HL-60/S4 (cell line): ENCODE data around the gene OR5C1.
"Not testable (repeated sequence)": the region's sequence is repeated elsewhere in the genome, so short reads cannot be mapped to it uniquely, and the experiment has no call there.

Experiments
- in situ Hi-C: fragments of 300-500 bp; cut with MboI; formaldehyde crosslinking; loops from 2 replicates; pipeline ENCODE4 v1.14.3; 2022; ENCODE audit warnings: low sequenced_read_pairs

The OR5C1 gene

GRCh38 chr9:122809261-122809660, 20.5 kb downstream of the OR5C1 start:
- in situ Hi-C loops = loop anchor here (10.0 to 25.0 kb wide), 2 partner anchors 344 to 697 kb away; no protein-coding TSS in a partner anchor

DNA sequence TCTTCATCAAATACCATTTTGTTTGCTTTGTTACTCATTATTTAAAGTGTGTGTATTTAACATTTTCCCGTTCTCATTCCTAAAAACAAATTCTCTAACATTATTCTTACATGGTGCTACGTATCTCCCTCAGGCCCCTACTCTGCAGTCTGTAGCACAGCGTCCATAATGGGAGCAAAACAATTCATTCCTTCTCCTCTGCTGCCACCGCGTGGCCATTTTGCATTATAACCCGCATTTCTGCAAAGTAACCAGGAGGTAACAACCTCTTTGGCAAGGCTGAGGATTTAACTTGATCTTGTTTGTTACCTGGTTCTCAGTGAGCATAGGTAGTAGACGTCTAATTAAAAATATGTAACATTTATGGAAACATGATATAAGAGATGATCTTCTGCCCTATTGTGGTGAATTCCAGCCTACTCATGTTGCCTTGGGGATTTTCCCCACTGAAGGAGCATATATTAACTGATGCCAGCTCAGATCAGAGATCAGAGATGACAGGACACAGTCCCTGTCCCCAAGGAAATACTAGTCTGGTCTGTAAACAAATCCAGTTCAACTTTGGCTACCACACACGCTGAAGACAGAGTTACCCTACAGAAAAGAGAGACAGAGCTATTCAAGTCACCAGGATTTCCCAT, 21.7 kb downstream of the OR5C1 start:
- in situ Hi-C loops = loop anchor here (25.0 kb wide), 1 partner anchor 698 kb away; no protein-coding TSS in a partner anchor

GRCh38 chr9:122812736-122813135, 24.0 kb downstream of the OR5C1 start:
- in situ Hi-C loops = loop anchor here (25.0 kb wide), 1 partner anchor 700 kb away; no protein-coding TSS in a partner anchor

DNA sequence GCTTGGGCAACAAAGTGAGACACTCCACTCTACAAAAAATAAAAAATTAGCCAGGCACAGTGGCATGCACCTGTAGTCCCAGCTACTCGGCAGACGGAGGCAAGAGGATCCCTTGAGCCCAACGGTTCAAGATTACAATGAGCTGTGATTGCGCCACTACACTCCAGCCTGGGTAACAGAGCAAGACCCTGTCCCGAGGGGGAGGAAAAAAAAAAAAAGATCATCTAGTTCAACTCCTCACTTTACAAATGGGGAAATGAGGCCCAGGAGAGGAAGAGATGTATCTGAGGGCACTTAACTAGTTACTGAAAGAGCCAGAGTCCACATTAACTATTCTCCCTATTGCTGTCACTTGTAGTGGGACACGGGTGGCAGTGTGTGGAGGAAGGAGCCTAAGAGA, 25.8 kb downstream of the OR5C1 start:
- in situ Hi-C loops = loop anchor here (25.0 kb wide), 1 partner anchor 702 kb away; no protein-coding TSS in a partner anchor

DNA sequence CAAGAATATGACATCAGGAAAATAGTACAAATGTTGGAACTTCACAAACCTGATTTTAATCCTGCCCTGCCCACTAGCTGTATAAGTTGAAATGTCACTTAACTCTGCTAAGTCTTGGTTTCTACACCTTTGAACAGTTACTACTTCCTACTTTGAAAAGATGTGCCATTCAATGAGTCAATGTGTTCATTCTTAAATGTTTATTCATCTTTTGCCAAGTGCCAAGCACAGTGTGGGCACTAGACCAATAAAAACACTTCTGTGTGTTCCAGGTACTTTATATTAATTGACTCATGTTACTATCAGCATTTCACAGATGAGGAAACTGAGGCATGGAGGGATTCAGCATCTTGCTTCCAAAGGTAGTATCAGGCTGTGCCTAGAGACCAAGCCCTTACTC, 26.8 kb downstream of the OR5C1 start:
- in situ Hi-C loops = loop anchor here (25.0 kb wide), 1 partner anchor 703 kb away; no protein-coding TSS in a partner anchor

GRCh38 chr9:122816163-122816867, 27.6 kb downstream of the OR5C1 start:
- in situ Hi-C loops = loop anchor here (25.0 kb wide), 1 partner anchor 704 kb away; no protein-coding TSS in a partner anchor

DNA sequence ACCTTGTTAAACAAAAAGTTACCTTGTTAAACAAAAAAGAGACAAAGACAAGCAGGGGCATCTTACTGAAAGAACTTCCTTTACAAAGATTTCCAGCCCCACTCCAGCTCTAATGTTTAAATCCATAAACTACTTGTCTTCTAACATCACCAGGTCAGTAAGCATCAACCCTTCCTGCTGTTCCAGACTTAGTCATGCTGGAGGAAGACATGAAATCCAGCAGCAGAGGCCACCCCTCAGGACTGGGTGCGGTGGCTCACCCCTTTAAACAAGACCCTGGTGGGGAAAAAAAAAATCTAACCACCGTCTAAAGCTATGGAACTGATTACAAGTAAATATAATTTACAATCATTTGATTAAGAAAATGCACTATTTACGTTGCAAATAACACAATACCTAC, 30.6 kb downstream of the OR5C1 start:
- in situ Hi-C loops = loop anchor here (25.0 kb wide), 1 partner anchor 707 kb away; no protein-coding TSS in a partner anchor

DNA sequence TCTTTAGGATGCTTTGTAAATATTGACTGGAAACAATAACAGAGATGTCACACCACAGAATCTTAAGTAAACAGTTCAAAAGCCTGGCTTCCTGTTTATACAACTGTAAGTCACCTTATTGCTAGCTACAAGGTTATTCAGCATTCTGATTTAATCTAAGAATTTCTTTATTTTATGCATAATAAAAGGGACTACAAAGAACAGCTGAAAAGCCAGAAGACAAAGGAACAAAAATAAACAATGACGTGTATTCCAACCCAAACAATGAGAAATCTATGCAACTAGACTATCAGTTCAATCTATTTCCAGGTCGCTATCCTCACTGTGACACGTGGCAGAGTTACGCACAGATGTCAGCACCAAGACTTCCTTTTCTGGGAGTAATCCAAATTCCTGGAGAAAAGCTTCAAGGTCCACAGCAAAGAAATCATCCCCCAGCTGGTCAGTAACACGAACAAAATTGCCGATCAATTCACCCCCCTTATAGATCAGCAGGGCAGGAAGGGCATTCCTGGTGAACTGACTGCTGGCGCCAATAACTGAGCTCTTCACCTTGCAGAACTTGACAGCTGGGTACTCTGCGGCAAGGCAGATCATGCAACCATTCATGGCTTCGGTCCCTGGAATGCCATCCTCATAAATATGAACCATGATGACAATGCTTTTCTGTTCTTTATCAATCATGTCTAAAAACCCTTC, 31.2 kb downstream of the OR5C1 start:
- in situ Hi-C loops = loop anchor here (25.0 kb wide), 1 partner anchor 708 kb away; no protein-coding TSS in a partner anchor

GRCh38 chr9:122820490-122820845, 31.7 kb downstream of the OR5C1 start:
- in situ Hi-C loops = loop anchor here (25.0 kb wide), 1 partner anchor 708 kb away; no protein-coding TSS in a partner anchor

DNA sequence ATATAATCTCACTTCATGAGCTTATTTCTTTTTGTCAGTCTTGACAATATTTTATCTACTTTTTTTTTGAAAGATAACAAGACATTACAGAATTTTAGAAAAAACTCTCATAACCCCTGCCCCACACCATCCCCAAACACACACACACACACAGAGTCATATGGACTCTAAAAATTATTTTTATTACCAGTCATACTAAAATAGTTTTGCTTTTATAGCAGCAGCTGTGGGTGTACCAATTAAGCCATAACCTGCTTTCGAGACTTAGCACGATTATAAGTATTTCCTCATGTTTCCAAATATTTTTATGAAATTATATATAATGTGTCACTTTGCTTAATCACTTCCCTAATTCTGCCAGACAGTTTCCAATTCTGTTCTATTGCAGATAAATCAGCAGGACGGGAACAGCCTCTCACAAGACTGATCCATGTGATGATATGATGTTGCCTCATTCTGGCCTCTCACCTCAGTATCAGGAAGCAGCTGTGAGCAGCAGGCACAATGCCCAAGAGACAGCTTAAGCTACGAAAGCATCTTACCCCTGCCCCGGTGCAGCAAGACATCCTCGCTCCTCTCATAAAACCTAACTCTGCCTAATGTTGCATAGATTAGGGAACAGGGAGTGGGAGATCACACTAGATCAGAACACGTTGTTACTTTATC, 32.7 kb downstream of the OR5C1 start:
- in situ Hi-C loops = loop anchor here (25.0 kb wide), 1 partner anchor 709 kb away; no protein-coding TSS in a partner anchor

GRCh38 chr9:122822056-122822455, 33.3 kb downstream of the OR5C1 start:
- in situ Hi-C loops = loop anchor here (25.0 kb wide), 1 partner anchor 710 kb away; no protein-coding TSS in a partner anchor

DNA sequence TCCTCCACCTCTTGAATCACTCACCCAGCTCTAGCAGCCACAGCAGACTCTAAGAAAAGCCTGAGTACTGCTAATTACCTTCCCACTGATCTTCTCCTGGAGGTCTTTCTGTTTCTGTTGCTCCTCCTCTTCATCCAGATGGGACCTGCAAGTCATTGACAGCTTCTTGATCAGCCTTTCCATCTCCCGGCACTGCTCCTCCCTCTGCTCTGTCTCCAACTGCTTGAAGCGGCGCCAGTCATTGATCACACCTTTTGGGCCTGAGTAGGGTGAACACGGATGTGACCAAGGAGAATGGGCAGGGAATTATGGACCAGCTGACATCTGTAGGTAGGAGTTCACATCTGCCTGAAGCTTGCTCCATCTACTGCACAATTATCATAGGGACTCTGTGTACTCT, 34.2 kb downstream of the OR5C1 start:
- in situ Hi-C loops = loop anchor here (25.0 kb wide), 1 partner anchor 711 kb away; no protein-coding TSS in a partner anchor

DNA sequence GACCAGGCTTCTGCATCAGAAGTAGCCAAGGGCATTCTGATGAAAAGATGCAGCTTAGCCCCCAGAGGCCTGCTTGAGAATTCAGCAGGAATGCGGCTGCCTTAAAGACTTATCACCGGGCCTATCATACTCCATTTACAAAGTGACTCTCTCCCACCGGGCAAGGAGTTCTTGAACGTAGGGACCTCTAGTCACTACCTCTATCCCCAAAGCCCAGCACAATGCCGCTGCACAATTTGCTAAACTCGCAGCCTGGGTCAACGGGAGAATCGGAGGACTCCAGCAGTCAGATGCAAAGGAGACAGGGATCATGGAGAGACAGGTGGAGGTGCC, 39.0 kb downstream of the OR5C1 start:
- in situ Hi-C loops = no loop called here

DNA sequence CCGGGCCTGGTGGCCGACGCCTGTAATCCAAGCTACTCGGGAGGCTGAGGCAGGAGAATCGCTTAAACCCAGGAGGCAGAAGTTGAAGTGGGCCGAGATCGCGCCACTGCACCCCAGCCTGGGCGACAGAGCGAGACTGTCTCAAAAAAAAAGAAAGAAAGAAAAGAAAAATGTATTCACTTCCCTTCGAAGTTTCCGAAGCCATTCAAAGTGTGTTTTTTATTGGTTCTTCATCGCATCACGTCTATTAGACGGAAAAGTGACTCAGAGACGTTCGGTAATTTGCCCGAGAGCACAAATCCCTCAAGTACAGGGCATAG, 40.2 kb downstream of the OR5C1 start:
- in situ Hi-C loops = not testable (repeated sequence)

- in situ Hi-C loops = no loop called here
Observed at GRCh38 chr9:122832194-122832593, 43.5 kb downstream of the OR5C1 start.

GRCh38 chr9:122835313-122835731, 46.6 kb downstream of the OR5C1 start:
- in situ Hi-C loops = no loop called here

DNA sequence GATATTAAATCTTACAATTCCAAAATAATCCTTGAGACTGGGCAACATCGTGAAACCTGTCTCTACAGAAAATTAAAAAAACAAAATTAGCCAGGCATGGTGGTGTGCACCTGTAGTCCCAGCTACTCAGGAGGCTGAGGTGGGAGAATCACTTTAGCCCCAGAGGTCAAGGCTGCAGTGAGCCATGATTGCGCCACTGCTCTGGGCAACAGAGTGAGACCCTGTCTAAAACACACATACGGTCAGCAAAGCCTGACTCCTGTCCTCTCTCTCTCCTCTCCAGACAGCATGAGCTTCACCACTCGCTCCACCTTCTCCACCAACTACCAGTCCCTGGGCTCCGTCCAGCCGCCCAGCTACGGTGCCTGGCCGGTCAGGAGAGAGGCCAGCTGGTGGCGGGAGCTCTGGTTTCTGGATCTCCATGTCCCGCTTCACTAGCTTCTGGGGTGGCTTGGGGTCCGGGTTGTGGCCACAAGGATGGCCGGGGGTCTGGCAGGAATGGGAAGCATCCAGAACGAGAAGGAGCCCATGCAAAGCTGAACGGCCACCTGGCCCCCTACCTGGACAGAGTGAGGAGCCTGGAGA, 48.6 kb downstream of the OR5C1 start:
- in situ Hi-C loops = no loop called here

GRCh38 chr9:122838441-122838840, 49.7 kb downstream of the OR5C1 start:
- in situ Hi-C loops = not testable (repeated sequence)
